ENCODE measurements around the gene PPP2R5D.
"Not testable (repeated sequence)": the region's sequence is repeated elsewhere in the genome, so short reads cannot be mapped to it uniquely, and the experiment has no call there.

PPP2R5D gene

DNA sequence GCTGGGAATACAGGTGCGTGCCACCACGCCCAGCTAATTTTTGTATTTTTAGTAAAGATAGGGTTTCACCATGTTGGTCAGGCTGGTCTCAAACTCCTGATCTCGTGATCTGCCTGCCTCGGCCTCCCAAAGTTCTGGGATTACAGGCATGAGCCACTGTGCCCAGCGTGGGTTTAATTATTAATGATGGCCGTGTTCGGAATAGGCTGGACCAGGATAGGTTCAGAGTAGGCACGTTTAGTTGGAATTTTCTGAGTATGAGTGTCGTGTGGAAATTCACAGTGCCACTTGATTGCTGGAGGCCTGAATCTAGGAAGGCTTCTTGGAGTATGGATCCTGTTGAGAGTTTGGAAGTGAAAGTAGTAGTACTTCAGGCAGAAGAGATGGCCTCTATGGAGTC, 13.8 kb downstream of the PPP2R5D start:
- not testable (repeated sequence) for DNase-seq

DNA sequence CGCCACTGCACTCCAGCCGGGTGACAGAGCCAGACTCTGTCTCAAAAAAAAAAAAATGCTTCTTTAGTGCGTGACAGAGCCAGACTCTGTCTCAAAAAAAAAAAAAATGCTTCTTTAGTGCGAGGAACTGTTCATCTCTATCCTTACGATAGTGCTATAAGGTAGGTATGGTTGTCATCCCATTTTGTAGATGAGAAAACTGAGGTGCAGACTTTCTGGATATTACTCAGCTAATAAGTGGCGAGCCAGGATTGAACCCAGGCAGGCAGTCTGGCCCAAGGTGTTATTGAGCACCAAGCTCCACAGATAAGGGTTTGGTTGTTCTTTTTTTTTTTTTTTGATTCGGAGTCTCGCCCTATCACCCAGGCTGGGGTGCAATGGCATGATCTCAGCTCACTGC, 17.5 kb downstream of the PPP2R5D start:
- DNase-seq, result no peak

- no peak for DNase-seq
Measured at GRCh38 chr6:43005844-43006243, 21.5 kb downstream of the PPP2R5D start.

DNA sequence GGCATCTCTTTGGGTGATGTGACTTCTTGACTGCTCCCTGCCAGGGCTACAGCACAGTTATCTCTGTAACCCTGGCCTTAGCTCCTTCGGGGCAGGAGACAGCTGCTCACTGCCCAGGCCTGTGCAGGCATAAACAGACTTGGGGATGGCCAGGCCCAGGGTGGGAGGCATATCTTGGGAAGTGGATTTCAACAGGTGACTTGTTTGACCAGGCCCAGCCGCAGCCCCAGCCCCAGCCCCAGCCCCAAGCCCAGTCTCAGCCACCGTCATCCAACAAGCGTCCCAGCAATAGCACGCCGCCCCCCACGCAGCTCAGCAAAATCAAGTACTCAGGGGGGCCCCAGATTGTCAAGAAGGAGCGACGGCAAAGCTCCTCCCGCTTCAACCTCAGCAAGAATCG, 21.9 kb downstream of the PPP2R5D start:
- DNase-seq, result no peak

DNA sequence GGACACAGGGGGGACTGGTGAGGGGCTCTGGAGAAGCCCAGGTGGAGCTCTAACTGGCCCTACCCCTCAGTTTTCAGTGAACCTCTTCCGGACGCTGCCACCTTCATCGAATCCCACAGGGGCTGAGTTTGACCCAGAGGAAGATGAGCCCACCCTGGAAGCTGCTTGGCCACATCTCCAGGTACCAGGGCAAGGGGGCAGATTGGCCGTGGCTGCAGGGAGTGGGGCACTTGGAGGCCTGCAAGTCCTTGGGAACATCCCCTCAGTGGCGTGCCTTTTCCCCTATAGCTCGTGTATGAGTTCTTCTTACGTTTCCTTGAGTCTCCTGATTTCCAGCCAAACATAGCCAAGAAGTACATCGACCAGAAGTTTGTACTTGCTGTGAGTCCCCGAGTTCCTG, 22.8 kb downstream of the PPP2R5D start:
- DNase-seq, result no peak

- DNase-seq, result peak; percentile 35
Measured at GRCh38 chr6:43009124-43009523, 24.8 kb downstream of the PPP2R5D start.

- DNase-seq, result no peak
Measured at GRCh38 chr6:43011207-43011606, 26.8 kb downstream of the PPP2R5D start.

DNA sequence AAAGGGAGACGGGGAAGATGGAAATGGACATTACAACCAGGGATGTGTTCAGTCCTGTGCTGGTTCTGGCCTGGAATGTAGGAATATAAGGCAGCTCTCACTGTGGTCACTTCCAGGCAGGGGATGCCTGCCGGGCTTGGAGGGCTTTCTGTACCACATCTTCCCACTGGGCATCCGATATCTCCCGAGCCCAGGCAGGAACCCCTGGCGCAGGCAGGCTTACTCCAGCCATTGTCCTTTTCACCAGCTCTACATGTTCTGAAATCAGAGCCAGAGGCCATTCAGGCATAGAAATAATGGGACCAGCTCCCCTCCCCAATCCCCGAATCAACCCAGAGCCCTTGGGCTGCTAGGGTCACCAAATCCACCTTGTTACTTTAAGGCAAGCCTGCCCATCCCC, 28.0 kb downstream of the PPP2R5D start:
- DNase-seq, result no peak

GRCh38 chr6:43013097-43013842, 28.9 kb downstream of the PPP2R5D start:
- DNase-seq, result peak; percentile 7

- DNase-seq, result peak; percentile 100
Measured at GRCh38 chr6:43013843-43014433, 29.6 kb downstream of the PPP2R5D start, which contains the start of the genes KLHDC3 and MEA1. Gene KLHDC3 (plus strand): TSS chr6:43014249. CDS start chr6:43017193, 2,944 bp downstream. Gene MEA1 (minus strand): TSS chr6:43013946. CDS start chr6:43013813, 133 bp downstream.

GRCh38 chr6:43014434-43014909, 30.1 kb downstream of the PPP2R5D start:
- DNase-seq, result no peak

GRCh38 chr6:43016176-43016942, 32.0 kb downstream of the PPP2R5D start:
- DNase-seq, result no peak

DNA sequence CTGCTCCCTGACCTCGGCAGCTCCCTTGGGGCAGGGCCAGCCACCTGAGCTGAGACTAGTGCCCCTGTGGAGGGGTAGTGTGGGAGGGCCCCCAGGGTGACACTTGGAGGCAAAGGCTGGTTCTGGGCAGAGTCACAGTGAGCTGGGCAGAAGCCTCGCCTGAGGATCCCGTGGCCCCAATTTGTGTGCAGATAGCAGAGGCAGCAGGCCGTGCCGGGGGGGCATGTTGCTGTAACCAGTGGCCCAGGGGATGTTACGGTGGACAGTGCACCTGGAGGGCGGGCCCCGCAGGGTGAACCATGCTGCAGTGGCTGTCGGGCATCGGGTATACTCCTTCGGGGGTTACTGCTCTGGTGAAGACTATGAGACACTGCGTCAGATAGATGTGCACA, 32.6 kb downstream of the PPP2R5D start:
- no peak for DNase-seq

GRCh38 chr6:43019152-43019551, 34.8 kb downstream of the PPP2R5D start:
- DNase-seq, result no peak

GRCh38 chr6:43020052-43020705, 35.8 kb downstream of the PPP2R5D start:
- no peak for DNase-seq

GRCh38 chr6:43020847-43021246, 36.5 kb downstream of the PPP2R5D start:
- DNase-seq, result no peak

- DNase-seq, result peak; percentile 81
Measured at GRCh38 chr6:43021270-43022047, 37.1 kb downstream of the PPP2R5D start, which contains the start of gene RRP36. Gene RRP36 (plus strand): TSS chr6:43021623. CDS start chr6:43021655, 32 bp downstream.

GRCh38 chr6:43024436-43024835, 40.1 kb downstream of the PPP2R5D start:
- peak; percentile 48 for DNase-seq

GRCh38 chr6:43026365-43026764, 42.0 kb downstream of the PPP2R5D start:
- no peak for DNase-seq

- no peak for DNase-seq
Measured at GRCh38 chr6:43029120-43029519, 44.8 kb downstream of the PPP2R5D start.

GRCh38 chr6:43032326-43032725, 48.0 kb downstream of the PPP2R5D start:
- DNase-seq, result no peak
